ENCODE data around the gene TNIP2.
A peak's percentile ranks its signal among the peaks of the same experiment; 100 is the strongest.

Gene TNIP2, protein sequence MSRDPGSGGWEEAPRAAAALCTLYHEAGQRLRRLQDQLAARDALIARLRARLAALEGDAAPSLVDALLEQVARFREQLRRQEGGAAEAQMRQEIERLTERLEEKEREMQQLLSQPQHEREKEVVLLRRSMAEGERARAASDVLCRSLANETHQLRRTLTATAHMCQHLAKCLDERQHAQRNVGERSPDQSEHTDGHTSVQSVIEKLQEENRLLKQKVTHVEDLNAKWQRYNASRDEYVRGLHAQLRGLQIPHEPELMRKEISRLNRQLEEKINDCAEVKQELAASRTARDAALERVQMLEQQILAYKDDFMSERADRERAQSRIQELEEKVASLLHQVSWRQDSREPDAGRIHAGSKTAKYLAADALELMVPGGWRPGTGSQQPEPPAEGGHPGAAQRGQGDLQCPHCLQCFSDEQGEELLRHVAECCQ

GRCh38 chr4:2755821-2756690 is at the start of gene TNIP2:
TSS of gene TNIP2 (minus strand) at chr4:2756336. CDS start at chr4:2756289, 47 bp downstream.
- peak; percentile 49 to 75 (median 64) for DNase-seq

GRCh38 chr4:2804973-2805501 is 48.9 kb upstream of the TNIP2 start:
- DNase-seq = no peak

GRCh38 chr4:2804449-2804972 is 48.4 kb upstream of the TNIP2 start:
- no peak for DNase-seq

DNA sequence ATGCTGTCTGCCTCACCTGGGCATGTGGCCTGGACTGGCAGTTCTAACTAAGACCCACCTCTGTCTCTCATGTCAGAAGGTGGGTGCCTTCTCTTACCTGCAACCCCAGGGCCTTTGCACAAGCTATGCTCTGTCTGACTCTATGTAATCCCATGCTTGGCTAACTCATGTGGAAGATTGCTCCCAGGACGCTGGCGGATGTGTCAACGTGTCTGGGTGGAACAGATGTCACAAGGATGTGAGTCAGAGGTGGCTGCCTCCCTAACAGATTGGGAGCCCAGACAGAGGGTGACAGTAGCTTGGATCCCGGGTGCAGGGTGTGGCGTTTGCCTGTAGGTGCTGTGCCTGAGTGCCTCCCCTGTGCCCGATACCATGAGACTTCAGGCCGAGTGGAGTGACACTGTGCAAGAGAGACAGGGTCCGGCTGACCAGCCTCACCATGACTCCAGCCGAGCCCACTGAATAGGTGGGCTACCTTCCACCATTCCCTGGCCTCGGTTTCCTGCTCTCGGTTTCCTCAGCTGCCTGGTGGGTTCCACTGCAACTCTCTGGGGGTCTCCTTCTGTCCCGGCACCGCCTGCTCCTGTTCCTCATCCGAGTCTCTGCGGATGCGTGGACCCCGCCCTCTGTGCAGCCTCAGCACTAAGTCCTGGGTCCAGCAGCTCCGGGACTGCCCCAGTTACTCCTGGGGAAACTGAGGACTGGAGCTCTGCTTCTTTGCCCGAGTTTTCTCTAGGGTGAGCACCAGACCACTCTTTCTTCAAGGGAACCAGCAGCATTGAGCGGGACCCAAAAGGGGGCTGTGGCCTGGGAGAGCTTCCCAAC is 47.7 kb upstream of the TNIP2 start:
- no peak for DNase-seq

- no peak for DNase-seq
These were observed 46.7 kb upstream of the TNIP2 start for GRCh38 chr4:2802618-2803531.

DNA sequence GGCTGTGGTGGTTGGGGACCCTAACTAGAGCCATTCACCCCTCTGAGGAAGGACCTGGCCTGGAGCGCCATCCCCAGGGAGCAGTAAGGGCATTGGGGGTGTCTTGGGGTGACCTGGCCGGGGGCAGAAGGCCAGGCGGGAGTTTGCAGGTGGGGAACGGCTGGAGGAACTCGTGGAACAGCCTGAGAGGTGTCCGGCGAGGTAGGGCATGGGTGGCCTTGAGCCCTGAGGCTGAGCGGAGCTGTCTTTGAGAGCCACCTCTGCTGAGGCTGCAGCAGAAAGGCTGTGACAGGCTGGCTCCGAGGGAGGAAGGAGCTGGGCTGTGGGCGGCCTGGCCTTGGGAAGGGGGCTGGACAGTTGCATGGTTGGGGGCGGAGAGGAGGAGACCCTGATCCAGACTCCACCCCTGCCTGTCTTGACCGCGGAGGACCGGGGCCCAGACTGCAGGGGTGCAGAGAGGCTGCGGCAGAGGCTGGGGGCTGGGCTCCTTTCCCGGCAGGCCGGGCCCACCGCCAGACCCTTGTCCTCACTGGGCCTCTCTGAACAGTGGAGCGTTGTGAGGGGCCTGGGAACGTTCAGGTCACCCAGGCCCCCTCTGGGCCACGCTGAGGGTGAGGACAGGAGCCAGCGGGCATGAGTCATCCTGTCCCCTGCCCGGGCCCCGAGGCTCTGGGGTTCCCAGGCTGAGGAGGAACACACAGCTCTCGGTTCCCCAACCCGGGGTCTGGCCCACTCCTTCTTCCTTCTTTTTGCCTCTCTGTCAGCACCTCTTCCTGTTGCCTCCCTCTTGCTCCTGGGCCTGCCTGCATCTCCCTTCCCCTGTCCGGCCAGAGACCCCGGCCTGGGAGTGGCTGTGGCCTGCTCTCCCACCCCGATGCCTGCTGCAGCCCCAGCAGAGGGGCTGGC is 44.8 kb upstream of the TNIP2 start:
- no peak for DNase-seq

- DNase-seq = no peak
These were observed 44.0 kb upstream of the TNIP2 start for GRCh38 chr4:2799971-2800690.

DNA sequence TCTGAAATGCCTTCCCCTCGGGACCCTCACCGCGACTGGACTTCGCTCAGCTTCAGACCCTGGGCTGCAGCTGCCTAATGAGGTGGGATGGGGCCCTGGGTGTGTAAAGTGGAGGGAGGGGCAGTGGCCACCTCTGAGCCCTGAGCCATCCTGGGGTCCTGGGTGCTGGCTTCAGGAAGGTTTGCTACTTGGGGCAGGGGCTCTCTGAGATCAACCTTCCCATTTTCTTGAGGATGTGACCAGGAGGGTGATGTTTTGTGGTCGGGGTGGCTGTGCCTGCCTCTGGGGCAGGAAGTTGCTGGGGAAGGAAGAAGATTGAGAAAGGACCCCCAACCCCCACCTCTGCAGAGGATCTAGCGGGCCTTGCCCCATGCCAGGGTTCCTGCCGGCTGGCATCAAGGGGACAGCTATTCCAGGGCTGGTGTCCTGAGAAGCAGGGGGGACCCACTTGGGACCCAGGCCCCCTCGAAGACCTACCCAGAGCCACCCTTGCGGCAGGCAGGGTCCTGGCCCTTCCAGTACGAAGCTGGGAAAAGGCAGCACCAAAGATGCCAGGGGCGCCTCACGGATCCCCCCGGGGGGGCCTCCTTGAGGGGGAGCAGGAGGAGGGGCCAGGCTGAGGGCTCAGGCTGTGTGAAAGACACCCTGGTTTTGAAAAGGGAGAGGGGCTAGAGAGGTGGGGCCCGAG is 43.2 kb upstream of the TNIP2 start:
- no peak for DNase-seq

DNA sequence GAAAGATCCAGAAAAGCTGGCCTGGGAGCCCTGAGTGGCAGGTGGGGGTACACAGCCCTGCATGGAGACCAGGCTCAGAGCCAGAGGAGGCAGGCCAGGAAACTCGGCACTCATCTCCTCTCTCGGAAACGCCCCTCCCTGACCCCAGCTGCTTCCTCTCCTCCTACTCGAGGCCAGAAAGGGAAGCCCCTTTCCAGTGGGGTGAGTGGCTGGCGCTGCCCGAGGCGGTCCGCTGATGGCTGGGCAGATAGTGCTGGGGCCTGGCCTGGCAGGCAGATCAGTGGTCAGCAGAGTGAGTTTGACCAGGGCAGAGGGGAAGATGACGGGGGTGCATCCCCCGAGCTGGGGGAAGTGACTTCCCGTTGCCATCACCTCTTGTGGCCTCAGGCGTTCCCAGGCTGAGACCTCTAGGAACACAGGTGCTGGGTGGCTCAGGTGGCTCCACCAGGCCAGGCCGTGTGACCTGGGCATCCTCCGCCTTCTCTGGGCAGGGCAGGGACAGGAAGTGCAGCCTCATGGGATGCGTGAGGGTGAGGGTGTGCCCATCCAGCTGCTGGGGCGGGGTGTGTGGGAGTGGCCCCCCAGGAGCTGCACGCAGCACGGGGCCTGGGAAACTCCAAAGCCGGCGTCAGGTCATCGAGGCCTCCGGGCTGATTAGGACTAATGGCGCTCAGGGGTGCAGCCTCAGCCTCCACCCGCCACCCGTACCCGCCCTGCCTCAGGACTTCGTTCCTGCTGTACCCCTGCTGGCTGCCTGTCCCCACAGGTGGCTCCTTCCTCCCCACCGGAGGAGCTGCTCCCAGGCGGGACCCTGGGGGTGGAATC is 42.5 kb upstream of the TNIP2 start:
- DNase-seq = no peak

GRCh38 chr4:2797545-2798305 is 41.6 kb upstream of the TNIP2 start:
- DNase-seq = peak in 1 of 4 experiments; percentile 29

DNA sequence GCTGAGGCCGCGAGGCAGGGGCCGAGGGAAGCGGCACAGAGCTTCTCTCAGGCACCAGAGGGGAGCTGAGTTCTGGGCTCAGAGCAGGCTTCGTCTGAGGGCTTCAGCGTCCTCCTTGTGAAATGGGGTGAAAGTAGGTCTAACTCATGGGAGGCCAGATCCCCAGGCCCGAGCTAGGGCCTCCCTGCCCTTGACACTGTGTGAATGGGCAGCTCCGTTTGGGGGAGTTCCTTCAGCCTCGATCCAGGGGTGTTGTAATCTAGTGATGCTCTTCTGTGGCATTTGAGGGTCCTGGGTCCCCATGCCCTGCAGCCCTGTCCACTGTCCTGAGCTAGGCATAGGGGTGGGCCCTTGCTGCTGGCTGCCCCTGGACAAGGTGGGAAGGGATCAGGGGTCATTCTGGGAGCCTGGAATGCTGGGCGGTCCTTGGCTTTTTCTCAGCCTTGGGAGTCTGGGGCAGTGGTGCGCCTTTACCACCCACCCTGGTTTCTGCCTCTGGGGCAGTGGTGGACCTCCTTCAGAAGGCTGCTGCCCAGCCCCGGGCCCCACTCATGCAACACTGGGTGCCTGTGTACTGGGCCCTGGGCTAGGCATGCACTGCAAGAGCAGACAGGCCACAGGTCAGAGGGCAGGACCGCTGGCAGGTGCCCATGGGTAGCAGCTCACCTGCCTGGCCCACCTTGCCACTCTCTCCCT is 40.9 kb upstream of the TNIP2 start:
- DNase-seq = no peak

DNA sequence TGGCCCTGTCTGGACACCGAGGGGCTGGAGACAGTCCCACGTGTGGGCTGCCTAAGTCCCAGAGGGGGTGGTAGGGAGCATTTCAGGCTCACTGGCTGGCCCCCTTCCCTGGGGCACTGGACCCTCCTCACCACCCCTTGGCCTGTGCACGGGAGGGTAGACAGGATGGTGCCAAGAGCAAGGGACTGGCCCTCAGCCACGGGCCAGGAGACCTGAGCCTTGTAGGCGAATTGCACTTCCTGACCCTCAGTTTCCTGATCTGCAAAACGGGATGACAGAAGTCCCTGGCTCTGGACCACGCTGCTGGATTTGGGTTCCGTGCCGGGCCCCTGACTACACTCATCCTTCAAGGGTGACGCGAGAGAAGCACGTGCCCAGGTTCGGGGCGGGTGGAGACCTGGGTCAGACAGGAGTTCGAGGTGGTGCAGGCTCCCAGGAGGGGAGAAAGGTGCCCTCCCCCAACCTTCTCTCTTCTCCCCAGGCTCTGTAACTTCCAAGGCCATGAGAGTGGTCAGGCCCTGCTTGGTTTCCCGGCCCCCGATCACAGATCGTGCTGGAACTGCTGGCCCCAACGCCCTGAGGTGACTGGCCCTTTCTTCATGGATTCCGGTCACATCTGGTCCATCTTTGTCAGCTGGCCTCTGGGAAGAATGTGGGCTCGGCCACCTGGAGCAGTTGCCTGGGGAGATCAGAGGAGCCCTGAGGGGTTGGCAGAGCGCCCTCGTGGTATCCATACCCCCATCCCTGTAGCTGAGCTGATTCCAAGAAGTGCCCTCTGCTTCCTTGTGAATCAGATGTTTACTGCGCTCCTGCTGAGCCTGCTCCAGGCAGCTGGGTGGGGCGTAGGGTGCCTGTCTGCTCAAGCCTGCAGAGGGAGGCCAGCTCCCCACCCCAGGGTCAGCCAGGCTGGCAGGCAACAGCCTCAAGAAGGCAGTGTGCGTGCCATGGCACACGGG is 40.0 kb upstream of the TNIP2 start:
- DNase-seq = no peak

DNA sequence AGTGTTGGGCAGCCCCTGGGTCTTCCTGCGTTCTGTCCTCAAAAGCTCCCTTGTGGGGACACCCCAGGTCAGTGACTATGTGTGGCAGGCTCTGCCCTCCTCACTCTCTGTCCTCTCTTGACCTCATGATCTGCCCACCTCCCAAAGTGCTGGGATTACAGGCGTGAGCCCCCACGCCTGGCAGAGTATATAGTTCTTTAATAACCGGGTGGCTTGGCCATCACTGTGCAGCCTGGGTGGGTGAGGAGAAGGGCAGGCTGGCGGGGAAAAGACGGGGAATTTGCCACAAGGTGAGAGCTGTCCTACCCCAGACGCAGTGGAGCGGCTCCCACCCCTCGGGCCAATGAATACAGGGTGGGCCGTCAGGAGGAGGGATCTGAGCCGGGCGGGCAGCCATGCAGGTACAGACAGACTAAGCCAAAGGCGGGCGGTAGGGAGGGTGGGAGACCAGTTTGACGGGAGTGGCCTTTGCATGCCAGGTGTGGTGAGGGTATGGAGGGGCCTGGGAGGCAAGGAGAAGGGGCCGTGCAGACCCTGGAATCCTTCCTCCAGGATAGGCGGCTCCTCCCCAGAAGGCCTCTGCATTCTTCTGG is 39.3 kb upstream of the TNIP2 start:
- no peak for DNase-seq

DNA sequence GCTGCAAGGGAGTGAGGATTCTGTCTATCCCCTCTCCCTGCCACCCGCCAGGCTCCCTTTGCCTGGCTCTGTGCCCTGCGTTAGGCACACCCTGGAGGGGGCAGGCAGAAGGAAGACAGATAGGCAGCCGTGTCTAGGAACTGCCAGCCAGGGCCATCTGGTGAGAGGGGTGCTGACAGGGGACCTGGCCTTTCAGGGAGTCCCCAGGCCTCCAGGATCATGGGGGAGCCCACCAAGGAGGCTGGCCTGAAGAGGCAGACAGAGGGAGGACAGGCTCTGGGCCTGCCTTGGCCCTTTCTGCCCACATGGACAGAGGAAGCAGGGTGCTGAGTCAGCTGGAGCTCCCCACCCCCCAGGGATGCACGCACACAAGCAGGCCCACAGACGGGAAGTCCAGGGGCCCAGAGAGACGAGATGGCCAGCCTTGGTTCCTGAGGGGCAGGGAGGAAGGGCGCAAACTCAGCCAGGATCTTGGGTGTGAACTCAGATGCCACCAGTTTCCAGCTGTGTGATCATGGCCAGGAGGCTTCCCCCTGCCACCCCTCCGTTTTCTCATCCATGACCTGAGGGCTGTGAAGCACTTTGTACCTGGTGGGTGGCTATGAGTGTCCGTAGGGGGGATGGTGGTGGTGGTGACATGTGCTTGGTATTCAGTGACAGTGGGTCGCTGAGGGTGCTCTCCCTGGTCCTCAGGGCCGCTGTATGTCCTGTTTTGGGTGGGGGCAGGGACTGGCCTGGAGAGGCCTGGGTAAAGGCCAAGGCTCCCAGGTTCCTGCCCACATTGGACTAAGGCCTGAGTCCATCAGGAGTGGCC is 38.6 kb upstream of the TNIP2 start:
- no peak for DNase-seq

Data from activated naive CD4-positive, alpha-beta T cell (primary cell).